SK-N-MC (cell line): ENCODE results near the gene GABPB1.

Source experiments
- EZH2 ChIP-seq: fragments of 200-600 bp; sonication (generic); IDR thresholded peaks from one replicate; pipeline ENCODE4 v1.6.1; 2017; ENCODE audit warnings: antibody characterized with exemption
- FOXP2 ChIP-seq: optimal IDR thresholded peaks from 2 replicates; pipeline ENCODE3; 2011; ENCODE audit warnings: mild to moderate bottlenecking, moderate library complexity; ENCODE audit not compliant: insufficient read depth; ENCODE audit errors: extremely low read length, control extremely low read depth
- POLR2AphosphoS5 ChIP-seq: IDR thresholded peaks from 2 replicates; pipeline ENCODE4 v1.6.1; 2012; ENCODE audit warnings: mild to moderate bottlenecking, low read depth, low read length, borderline replicate concordance

DNA sequence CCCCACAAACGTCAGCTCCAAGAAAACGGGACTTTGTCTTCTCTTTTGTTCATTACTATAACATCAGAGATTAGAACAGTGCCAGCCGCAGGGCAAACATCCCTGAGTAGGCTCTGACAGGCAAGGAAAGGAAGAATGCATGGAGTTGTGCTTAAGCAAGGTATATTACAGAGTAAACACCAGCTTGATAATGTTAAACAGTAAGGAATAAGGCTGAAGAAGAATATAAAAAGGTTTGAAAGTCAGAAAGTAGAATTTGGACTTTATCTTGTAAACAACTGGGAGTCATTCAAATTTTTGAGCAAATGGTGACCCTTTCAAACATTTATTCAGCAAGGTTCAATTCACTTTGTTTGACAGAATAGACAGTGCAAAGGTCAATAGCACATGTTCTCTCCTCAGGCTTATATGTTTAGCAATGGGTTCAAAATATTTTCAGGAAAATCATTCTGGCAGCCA lies 11.0 kb downstream of the GABPB1 start:
- TF ChIP-seq POLR2AphosphoS5: no peak
- no peak for TF ChIP-seq EZH2
- no peak for TF ChIP-seq FOXP2
